HG03378 (cell line): ENCODE data around the gene SLC2A4RG.

Source experiments
- ATAC-seq: cut with Tn5 transposase; IDR thresholded peaks from one replicate; pipeline ENCODE4 v1.9.1; 2021; ENCODE audit warnings: mild to moderate bottlenecking, moderate library complexity; ENCODE audit not compliant: unreplicated experiment

The SLC2A4RG gene

GRCh38 chr20:63738687-63739129 lies 868 bp upstream of the SLC2A4RG start:
- ATAC-seq: no peak

GRCh38 chr20:63740070-63740626 lies 572 bp downstream of the SLC2A4RG start:
- no peak for ATAC-seq

- no peak for ATAC-seq
Measured at GRCh38 chr20:63740627-63741353, 1.2 kb downstream of the SLC2A4RG start.

- no peak for ATAC-seq
Measured at GRCh38 chr20:63741354-63741675, 1.7 kb downstream of the SLC2A4RG start.

GRCh38 chr20:63741676-63742380 lies 2.3 kb downstream of the SLC2A4RG start:
- ATAC-seq: no peak

GRCh38 chr20:63742381-63743024 lies 2.9 kb downstream of the SLC2A4RG start:
- no peak for ATAC-seq

- no peak for ATAC-seq
Measured at GRCh38 chr20:63743210-63743970, 3.8 kb downstream of the SLC2A4RG start.

- ATAC-seq: no peak
Measured at GRCh38 chr20:63744158-63744557, 4.6 kb downstream of the SLC2A4RG start.

GRCh38 chr20:63744574-63745423 lies 5.2 kb downstream of the SLC2A4RG start:
- ATAC-seq: no peak

GRCh38 chr20:63745424-63745805 lies 5.8 kb downstream of the SLC2A4RG start:
- no peak for ATAC-seq

- ATAC-seq: no peak
Measured at GRCh38 chr20:63745961-63746731, 6.6 kb downstream of the SLC2A4RG start.

- no peak for ATAC-seq
Measured at GRCh38 chr20:63746751-63747315, 7.3 kb downstream of the SLC2A4RG start.

GRCh38 chr20:63747622-63748069 lies 8.1 kb downstream of the SLC2A4RG start:
- no peak for ATAC-seq

- ATAC-seq: no peak
Measured at GRCh38 chr20:63748070-63748933, 8.7 kb downstream of the SLC2A4RG start.

GRCh38 chr20:63748934-63749270 lies 9.3 kb downstream of the SLC2A4RG start:
- no peak for ATAC-seq

- no peak for ATAC-seq
Measured at GRCh38 chr20:63749597-63750508, 10.3 kb downstream of the SLC2A4RG start.
